Measurements from ENCODE around the gene TNIK.

TNIK gene

GRCh38 chr3:171223396-171223795, 236.8 kb downstream of the TNIK start:
- H3K27me3 ChIP-seq (ENCODE audit: insufficient read depth, poor library complexity, severe bottlenecking) = no peaks in the 10 kb centered on the region
- H3K4me3 ChIP-seq (ENCODE audit: severe bottlenecking) = no peak overlapping the region
- no peaks in the 10 kb centered on the region for H3K4me1 ChIP-seq (ENCODE audit: insufficient read depth, poor library complexity, severe bottlenecking)
- TF ChIP-seq, protein P1, sequence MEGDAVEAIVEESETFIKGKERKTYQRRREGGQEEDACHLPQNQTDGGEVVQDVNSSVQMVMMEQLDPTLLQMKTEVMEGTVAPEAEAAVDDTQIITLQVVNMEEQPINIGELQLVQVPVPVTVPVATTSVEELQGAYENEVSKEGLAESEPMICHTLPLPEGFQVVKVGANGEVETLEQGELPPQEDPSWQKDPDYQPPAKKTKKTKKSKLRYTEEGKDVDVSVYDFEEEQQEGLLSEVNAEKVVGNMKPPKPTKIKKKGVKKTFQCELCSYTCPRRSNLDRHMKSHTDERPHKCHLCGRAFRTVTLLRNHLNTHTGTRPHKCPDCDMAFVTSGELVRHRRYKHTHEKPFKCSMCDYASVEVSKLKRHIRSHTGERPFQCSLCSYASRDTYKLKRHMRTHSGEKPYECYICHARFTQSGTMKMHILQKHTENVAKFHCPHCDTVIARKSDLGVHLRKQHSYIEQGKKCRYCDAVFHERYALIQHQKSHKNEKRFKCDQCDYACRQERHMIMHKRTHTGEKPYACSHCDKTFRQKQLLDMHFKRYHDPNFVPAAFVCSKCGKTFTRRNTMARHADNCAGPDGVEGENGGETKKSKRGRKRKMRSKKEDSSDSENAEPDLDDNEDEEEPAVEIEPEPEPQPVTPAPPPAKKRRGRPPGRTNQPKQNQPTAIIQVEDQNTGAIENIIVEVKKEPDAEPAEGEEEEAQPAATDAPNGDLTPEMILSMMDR (IDR thresholded peaks at IDR 0.05; ENCODE audit: poor library complexity, severe bottlenecking) = no peak
- H3K36me3 ChIP-seq (ENCODE audit: low read depth) = no peaks in the 10 kb centered on the region
- H3K9me3 ChIP-seq (ENCODE audit: severe bottlenecking) = no peaks in the 10 kb centered on the region
- no peak for ATAC-seq (ENCODE audit: low read depth)
- DNase-seq (ENCODE audit: low spot score) = no peak
- H3K27ac ChIP-seq (ENCODE audit: poor library complexity, severe bottlenecking) = no peak overlapping the region

- Histone ChIP-seq H3K9me3 (ENCODE audit: severe bottlenecking) (no peaks in the 10 kb centered on the region), H3K4me1 (ENCODE audit: insufficient read depth, poor library complexity, severe bottlenecking) (no peaks in the 10 kb centered on the region), H3K27me3 (ENCODE audit: insufficient read depth, poor library complexity, severe bottlenecking) (no peaks in the 10 kb centered on the region), H3K36me3 (ENCODE audit: low read depth) (no peaks in the 10 kb centered on the region), H3K4me3 (ENCODE audit: severe bottlenecking) (no peak overlapping the region), H3K27ac (ENCODE audit: poor library complexity, severe bottlenecking) (no peak overlapping the region)
- ATAC-seq (ENCODE audit: low read depth) (no peak), DNase-seq (ENCODE audit: low spot score) (no peak)
- TF ChIP-seq, protein P1 (IDR thresholded peaks at IDR 0.05; ENCODE audit: poor library complexity, severe bottlenecking) = no peak
Measured at GRCh38 chr3:171222995-171223394, 237.2 kb downstream of the TNIK start.

GRCh38 chr3:171221597-171221996, 238.6 kb downstream of the TNIK start:
- TF ChIP-seq, protein P1 (IDR thresholded peaks at IDR 0.05; ENCODE audit: poor library complexity, severe bottlenecking) = no peak
- Histone ChIP-seq H3K27me3 (ENCODE audit: insufficient read depth, poor library complexity, severe bottlenecking) (no peaks in the 10 kb centered on the region), H3K4me3 (ENCODE audit: severe bottlenecking) (no peak overlapping the region), H3K27ac (ENCODE audit: poor library complexity, severe bottlenecking) (no peak overlapping the region), H3K9me3 (ENCODE audit: severe bottlenecking) (no peaks in the 10 kb centered on the region), H3K36me3 (ENCODE audit: low read depth) (no peaks in the 10 kb centered on the region), H3K4me1 (ENCODE audit: insufficient read depth, poor library complexity, severe bottlenecking) (no peaks in the 10 kb centered on the region)
- DNase-seq (ENCODE audit: low spot score) = no peak
- no peak for ATAC-seq (ENCODE audit: low read depth)

DNA sequence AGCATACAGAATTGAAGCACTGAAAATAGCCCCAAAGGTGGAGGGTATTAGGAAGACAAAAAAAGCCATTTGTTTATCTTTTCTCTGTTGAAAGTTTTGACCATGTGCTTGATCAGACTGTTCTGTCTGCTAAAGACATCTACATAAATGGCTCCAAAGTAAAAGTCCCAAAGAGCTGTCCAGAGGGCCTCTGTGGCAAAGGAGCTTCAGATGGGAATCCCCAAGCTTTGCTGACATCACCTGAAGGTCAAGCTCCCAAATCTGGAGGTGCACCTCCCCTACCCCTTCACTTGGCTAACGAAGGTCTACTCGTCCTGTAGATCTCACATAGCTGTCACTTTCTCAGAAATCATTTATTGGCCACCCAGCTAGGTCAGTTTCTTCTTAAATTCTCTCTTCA, 239.1 kb downstream of the TNIK start:
- Histone ChIP-seq H3K4me3 (ENCODE audit: severe bottlenecking) (no peak overlapping the region), H3K36me3 (ENCODE audit: low read depth) (no peaks in the 10 kb centered on the region), H3K27ac (ENCODE audit: poor library complexity, severe bottlenecking) (no peak overlapping the region), H3K4me1 (ENCODE audit: insufficient read depth, poor library complexity, severe bottlenecking) (no peaks in the 10 kb centered on the region), H3K27me3 (ENCODE audit: insufficient read depth, poor library complexity, severe bottlenecking) (no peaks in the 10 kb centered on the region), H3K9me3 (ENCODE audit: severe bottlenecking) (no peaks in the 10 kb centered on the region)
- TF ChIP-seq, protein P1 (IDR thresholded peaks at IDR 0.05; ENCODE audit: poor library complexity, severe bottlenecking) = no peak
- no peak for DNase-seq (ENCODE audit: low spot score)
- ATAC-seq (ENCODE audit: low read depth) = no peak

- DNase-seq (ENCODE audit: low spot score) = no peak
- H3K27me3 ChIP-seq (ENCODE audit: insufficient read depth, poor library complexity, severe bottlenecking) = no peaks in the 10 kb centered on the region
- no peaks in the 10 kb centered on the region for H3K4me1 ChIP-seq (ENCODE audit: insufficient read depth, poor library complexity, severe bottlenecking)
- no peak overlapping the region for H3K4me3 ChIP-seq (ENCODE audit: severe bottlenecking)
- no peak for ATAC-seq (ENCODE audit: low read depth)
- H3K9me3 ChIP-seq (ENCODE audit: severe bottlenecking) = no peaks in the 10 kb centered on the region
- TF ChIP-seq, protein P1 (IDR thresholded peaks at IDR 0.05; ENCODE audit: poor library complexity, severe bottlenecking) = no peak
- H3K36me3 ChIP-seq (ENCODE audit: low read depth) = no peaks in the 10 kb centered on the region
- H3K27ac ChIP-seq (ENCODE audit: poor library complexity, severe bottlenecking) = no peak overlapping the region
Measured at GRCh38 chr3:171219258-171219657, 240.9 kb downstream of the TNIK start.

Measured in RWPE2 (cell line).